Vagina (tissue), 2 donors: ENCODE data around the gene CCDC138. TPM values are rescaled to one million over a fixed set of nuclear protein-coding genes. Genes with fewer than 3 reads are reported as not detected.

Experiments used
- DNase-seq, 2 donors: peaks; one replicate each; pipeline ENCODE4 v3.0.0-alpha.2; 2017; ENCODE audit errors: extremely low spot score in 2 of 2
- H3K27ac ChIP-seq: fragments of 200-600 bp; sonication (generic); one replicate; pipeline ENCODE4 v1.5.1; 2019
- H3K27me3 ChIP-seq: fragments of 200-600 bp; sonication (generic); one replicate; pipeline ENCODE4 v1.5.1; 2019
- H3K36me3 ChIP-seq, 2 donors: fragments of 200-600 bp; sonication (generic); one replicate each; pipeline ENCODE4 v1.5.1; 2017 to 2019
- H3K4me1 ChIP-seq: fragments of 200-600 bp; sonication (generic); one replicate; pipeline ENCODE4 v1.5.1; 2019
- H3K4me3 ChIP-seq, 2 donors: fragments of 200-600 bp; sonication (generic); 1 replicate in 1 of 2; 2 replicates in 1 of 2; pipeline ENCODE4 v1.5.1; 2016 to 2019
- H3K9me3 ChIP-seq: fragments of 200-600 bp; sonication (generic); one replicate; pipeline ENCODE4 v1.5.1; 2019
- POLR2A ChIP-seq, 2 donors: fragments of 450-650 bp; IDR thresholded peaks; one replicate each; pipeline ENCODE4 v1.6.1; 2017; ENCODE audit warnings: antibody characterized with exemption in 2 of 2, mild to moderate bottlenecking in 2 of 2, moderate library complexity in 2 of 2
- POLR2AphosphoS5 ChIP-seq, 2 donors: sonication (generic); formaldehyde crosslinking; IDR thresholded peaks; one replicate each; pipeline ENCODE4 v1.9.0; 2017; ENCODE audit warnings: antibody characterized with exemption in 2 of 2, mild to moderate bottlenecking in 2 of 2, low read depth in 1 of 2; ENCODE audit not compliant: insufficient read depth in 1 of 2
- intact Hi-C: fragments of 100-400 bp; cut with DNase I; formaldehyde crosslinking; loops from one replicate; pipeline ENCODE4 v1.15.1; 2023
- small RNA-seq: library from RNA; depleted of rRNA; stranded (forward); fragments of <200 nt; gene quantifications from one replicate; pipeline ENCODE3, GENCODE V24; 2016
- total RNA-seq: library from RNA; depleted of rRNA; stranded (reverse); fragments of >200 nt; gene quantifications from one replicate; pipeline ENCODE4 v1.2.3, GENCODE V29; 2016
- TF ChIP-seq, protein P1 (sequence below), 3 experiments: fragments of 450-650 bp in 2 of 3; fragments of 200-600 bp in 1 of 3; sonication (generic) in 1 of 3; IDR thresholded peaks; one replicate each; pipeline ENCODE4 v1.5.1; 2017 to 2019; ENCODE audit warnings: antibody characterized with exemption in 3 of 3, mild to moderate bottlenecking in 2 of 3, moderate library complexity in 2 of 3

CCDC138 gene
- total RNA-seq, 1 donor from 2014 or later, result 4.9 TPM

DNA sequence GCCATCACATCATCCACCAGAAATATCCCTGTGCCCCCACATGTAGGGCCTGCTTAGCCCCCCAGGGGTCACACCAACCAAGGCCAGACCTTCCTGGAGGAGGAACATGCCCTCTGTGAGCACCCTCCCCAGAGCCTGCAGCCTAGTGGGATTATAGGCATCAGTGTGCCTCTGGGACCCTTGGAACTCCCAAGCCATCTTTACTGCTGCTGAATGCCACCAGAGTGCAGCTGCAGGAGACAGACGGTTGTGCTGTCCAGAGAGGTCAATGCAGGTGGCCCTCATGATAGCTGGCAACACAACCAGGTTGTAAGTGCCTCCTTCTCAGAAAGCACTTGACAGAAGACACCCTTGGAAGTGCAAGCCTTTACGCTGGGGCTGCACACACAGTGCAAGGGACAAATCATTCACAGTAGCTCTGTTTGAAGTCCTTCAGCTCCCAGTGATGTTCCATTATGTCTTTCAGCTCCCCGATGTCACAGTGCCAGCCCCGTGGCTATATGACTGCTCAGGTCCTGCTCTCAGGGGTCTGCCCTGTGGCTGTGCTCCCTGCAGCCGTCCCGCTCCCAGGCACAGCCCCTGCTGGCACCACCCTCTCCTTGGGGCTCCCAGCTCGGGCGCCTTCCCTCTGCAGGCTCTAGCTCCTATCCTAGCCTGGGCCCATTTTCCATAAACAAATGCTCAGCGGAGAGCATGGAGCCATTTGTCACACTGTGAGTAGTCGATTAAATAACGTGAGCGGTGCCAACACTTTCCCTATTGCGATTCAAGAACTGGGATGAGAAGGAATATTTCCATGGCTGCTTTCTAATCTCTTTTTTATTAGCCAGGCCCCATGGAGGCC lies 137.4 kb downstream of the CCDC138 start:
- Histone ChIP-seq H3K27me3 (no peaks in the 10 kb centered on the region), H3K9me3 (no peaks in the 10 kb centered on the region), H3K4me3 (no peak overlapping the region), H3K4me1 (peaks cover 25% of the 10 kb centered on the region), H3K36me3 (no peaks in the 10 kb centered on the region), H3K27ac (no peak overlapping the region)
- intact Hi-C loops, result no loop called here
- no peak for TF ChIP-seq POLR2AphosphoS5 (IDR thresholded peaks at IDR 0.05; ENCODE audit: insufficient read depth in 1 of 2, low read depth in 1 of 2)
- TF ChIP-seq, protein P1, sequence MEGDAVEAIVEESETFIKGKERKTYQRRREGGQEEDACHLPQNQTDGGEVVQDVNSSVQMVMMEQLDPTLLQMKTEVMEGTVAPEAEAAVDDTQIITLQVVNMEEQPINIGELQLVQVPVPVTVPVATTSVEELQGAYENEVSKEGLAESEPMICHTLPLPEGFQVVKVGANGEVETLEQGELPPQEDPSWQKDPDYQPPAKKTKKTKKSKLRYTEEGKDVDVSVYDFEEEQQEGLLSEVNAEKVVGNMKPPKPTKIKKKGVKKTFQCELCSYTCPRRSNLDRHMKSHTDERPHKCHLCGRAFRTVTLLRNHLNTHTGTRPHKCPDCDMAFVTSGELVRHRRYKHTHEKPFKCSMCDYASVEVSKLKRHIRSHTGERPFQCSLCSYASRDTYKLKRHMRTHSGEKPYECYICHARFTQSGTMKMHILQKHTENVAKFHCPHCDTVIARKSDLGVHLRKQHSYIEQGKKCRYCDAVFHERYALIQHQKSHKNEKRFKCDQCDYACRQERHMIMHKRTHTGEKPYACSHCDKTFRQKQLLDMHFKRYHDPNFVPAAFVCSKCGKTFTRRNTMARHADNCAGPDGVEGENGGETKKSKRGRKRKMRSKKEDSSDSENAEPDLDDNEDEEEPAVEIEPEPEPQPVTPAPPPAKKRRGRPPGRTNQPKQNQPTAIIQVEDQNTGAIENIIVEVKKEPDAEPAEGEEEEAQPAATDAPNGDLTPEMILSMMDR (IDR thresholded peaks at IDR 0.05), result no peak
- TF ChIP-seq POLR2A (IDR thresholded peaks at IDR 0.05), result no peak
- no peak for DNase-seq

DNA sequence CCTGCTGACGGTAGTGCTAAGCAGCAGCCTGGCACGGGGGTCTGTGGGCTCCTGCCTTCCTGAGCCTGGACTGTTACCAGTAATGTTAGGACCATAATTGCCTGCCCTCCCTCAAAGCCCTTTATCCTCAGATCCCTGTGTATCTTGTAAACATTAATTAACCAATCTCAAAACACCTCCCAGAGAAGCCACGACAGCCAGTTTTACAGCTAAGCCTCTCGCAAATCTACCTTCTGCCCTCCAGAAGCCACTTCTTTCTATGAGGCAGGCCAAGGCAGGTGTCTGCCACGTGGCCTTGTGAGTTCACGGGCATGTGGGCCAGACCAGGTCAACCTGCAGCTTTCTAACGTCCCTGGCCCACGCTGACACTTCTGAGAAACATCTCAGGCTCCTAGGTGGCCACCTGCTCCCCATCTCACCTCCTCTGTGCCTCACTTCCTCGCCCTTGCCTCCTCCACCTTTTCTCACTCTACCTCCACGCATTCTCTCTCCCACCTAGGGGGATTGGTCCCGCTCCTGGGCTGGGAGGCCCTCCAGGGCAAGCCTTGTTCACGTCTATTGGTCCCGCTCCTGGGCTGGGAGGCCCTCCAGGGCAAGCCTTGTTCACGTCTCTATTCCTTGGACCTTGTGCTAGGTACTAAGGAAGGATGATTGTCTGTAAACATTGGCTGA lies 138.1 kb downstream of the CCDC138 start:
- intact Hi-C loops, result no loop called here
- TF ChIP-seq POLR2AphosphoS5 (IDR thresholded peaks at IDR 0.05; ENCODE audit: insufficient read depth in 1 of 2, low read depth in 1 of 2), result no peak
- TF ChIP-seq, protein P1 (IDR thresholded peaks at IDR 0.05), result no peak
- no peak for TF ChIP-seq POLR2A (IDR thresholded peaks at IDR 0.05)

DNA sequence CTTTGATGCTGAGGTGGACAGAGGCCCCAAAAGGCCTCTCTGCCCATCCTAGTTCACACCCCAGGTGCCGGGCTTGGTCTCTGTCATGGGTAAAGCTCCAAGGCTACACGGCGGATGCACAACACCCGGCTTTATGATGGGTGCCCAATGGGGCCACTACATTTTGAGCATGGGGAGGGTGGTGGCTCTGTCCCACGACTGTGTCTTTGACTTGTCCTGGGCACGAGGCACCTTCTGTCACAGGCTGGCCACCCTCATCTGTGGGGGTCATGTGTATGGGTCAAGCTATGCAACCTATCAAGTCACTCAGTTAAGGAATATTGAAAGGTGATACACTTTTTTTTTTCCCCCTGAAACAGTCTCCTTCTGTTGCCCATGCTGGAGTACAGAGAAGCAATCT lies 138.7 kb downstream of the CCDC138 start:
- H3K27ac ChIP-seq, result no peak overlapping the region
- no peak for DNase-seq
- TF ChIP-seq POLR2AphosphoS5 (IDR thresholded peaks at IDR 0.05; ENCODE audit: insufficient read depth in 1 of 2, low read depth in 1 of 2), result no peak
- TF ChIP-seq, protein P1 (IDR thresholded peaks at IDR 0.05), result no peak
- TF ChIP-seq POLR2A (IDR thresholded peaks at IDR 0.05), result no peak
- no peaks in the 10 kb centered on the region for H3K27me3 ChIP-seq
- no peaks in the 10 kb centered on the region for H3K36me3 ChIP-seq
- peaks cover 25% of the 10 kb centered on the region for H3K4me1 ChIP-seq
- no peaks in the 10 kb centered on the region for H3K9me3 ChIP-seq
- no peak overlapping the region for H3K4me3 ChIP-seq
- intact Hi-C loops, result no loop called here

More for the DNA sequence above, 138.1 kb downstream of the CCDC138 start:
- Histone ChIP-seq H3K9me3 (no peaks in the 10 kb centered on the region), H3K4me3 (no peak overlapping the region), H3K4me1 (peaks cover 25% of the 10 kb centered on the region), H3K27me3 (no peaks in the 10 kb centered on the region), H3K27ac (no peak overlapping the region), H3K36me3 (no peaks in the 10 kb centered on the region)
- DNase-seq, result no peak

DNA sequence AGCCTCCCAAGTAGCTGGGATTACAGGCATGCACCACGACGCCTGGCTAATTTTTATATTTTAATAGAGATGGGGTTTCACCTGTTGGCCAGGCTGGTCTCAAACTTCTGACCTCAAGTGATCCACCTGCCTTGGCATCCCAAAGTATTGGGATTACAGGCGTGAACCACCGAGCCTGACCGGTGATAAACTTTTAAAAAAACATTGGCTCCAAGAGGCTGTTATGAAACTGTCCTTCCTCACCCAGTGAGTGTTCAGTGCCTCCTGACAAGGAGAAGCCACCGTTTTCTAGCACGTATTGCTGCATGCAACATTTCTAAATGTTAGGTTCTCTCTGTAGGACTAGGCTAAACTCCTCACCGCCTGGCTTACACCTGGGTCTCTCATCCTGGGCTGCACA lies 139.2 kb downstream of the CCDC138 start:
- H3K27me3 ChIP-seq, result no peaks in the 10 kb centered on the region
- no peaks in the 10 kb centered on the region for H3K9me3 ChIP-seq
- TF ChIP-seq POLR2A (IDR thresholded peaks at IDR 0.05) (no peak), POLR2AphosphoS5 (IDR thresholded peaks at IDR 0.05; ENCODE audit: insufficient read depth in 1 of 2, low read depth in 1 of 2) (no peak)
- TF ChIP-seq, protein P1 (IDR thresholded peaks at IDR 0.05), result no peak
- intact Hi-C loops, result no loop called here
- no peaks in the 10 kb centered on the region for H3K36me3 ChIP-seq
- no peak for DNase-seq
- H3K27ac ChIP-seq, result no peak overlapping the region
- peaks cover 25% of the 10 kb centered on the region for H3K4me1 ChIP-seq
- H3K4me3 ChIP-seq, result no peak overlapping the region

Small RNA genes within 50 kb of the gene (small RNA-seq; reads per million reads assigned to genes)
- gene AC073415.1, result not detected

Other genes with a start within 250 kb of the CCDC138 start
- gene RANBP2, start 67.3 kb upstream of the CCDC138 start, total RNA-seq, result 43.5 TPM
- 0.74 TPM for gene EDAR, start 202.4 kb downstream of the CCDC138 start, total RNA-seq